NCI-H82 treated with DMSO at 0.1 percent for 48 hours (cell line): ENCODE results near the gene NKX2-1.
"Not testable (repeated sequence)": the region's sequence is repeated elsewhere in the genome, so short reads cannot be mapped to it uniquely, and the experiment has no call there.

Source experiments
- DNase-seq: peaks from one replicate; lab custom pipeline; 2025; ENCODE audit not compliant: unreplicated experiment; lab: John Stamatoyannopoulos, UW

NKX2-1 gene

GRCh38 chr14:36505892-36506731 is 13.9 kb downstream of the NKX2-1 start:
- no peak for DNase-seq

- DNase-seq = no peak
Observed at GRCh38 chr14:36505181-36505815, 14.7 kb downstream of the NKX2-1 start.

GRCh38 chr14:36504771-36505175 is 15.3 kb downstream of the NKX2-1 start:
- no peak for DNase-seq

GRCh38 chr14:36503771-36504741 is 16.0 kb downstream of the NKX2-1 start:
- no peak for DNase-seq

GRCh38 chr14:36502558-36503508 is 17.2 kb downstream of the NKX2-1 start:
- DNase-seq = no peak

- DNase-seq = no peak
Observed at GRCh38 chr14:36498938-36499337, 21.1 kb downstream of the NKX2-1 start.

GRCh38 chr14:36496346-36496745 is 23.7 kb downstream of the NKX2-1 start:
- no peak for DNase-seq

GRCh38 chr14:36495666-36496065 is 24.4 kb downstream of the NKX2-1 start:
- no peak for DNase-seq

- DNase-seq = no peak
Observed at GRCh38 chr14:36493761-36494160, 26.3 kb downstream of the NKX2-1 start.

- no peak for DNase-seq
Observed at GRCh38 chr14:36485773-36486172, 34.3 kb downstream of the NKX2-1 start.

GRCh38 chr14:36479344-36479743 is 40.7 kb downstream of the NKX2-1 start:
- DNase-seq = no peak

- DNase-seq = no peak
Observed at GRCh38 chr14:36478782-36479181, 41.2 kb downstream of the NKX2-1 start.

- DNase-seq = no peak
Observed at GRCh38 chr14:36477266-36477665, 42.8 kb downstream of the NKX2-1 start.

- not testable (repeated sequence) for DNase-seq
Observed at GRCh38 chr14:36476061-36476460, 44.0 kb downstream of the NKX2-1 start.

GRCh38 chr14:36474593-36474992 is 45.4 kb downstream of the NKX2-1 start:
- DNase-seq = no peak

GRCh38 chr14:36471431-36471830 is 48.6 kb downstream of the NKX2-1 start:
- no peak for DNase-seq

GRCh38 chr14:36467332-36467731 is 52.7 kb downstream of the NKX2-1 start:
- DNase-seq = no peak
